ENCODE results near the gene GALNT18. TPM values are rescaled to one million over a fixed set of nuclear protein-coding genes. Genes with fewer than 3 reads are reported as not detected.
A peak's percentile ranks its signal among the peaks of the same experiment; 100 is the strongest.

Gene GALNT18
- total and polyA plus RNA-seq, 2 donors, result 7.9 to 16.1 TPM

- Histone ChIP-seq H3K27me3 (ENCODE audit: control insufficient read depth in 2 of 2, insufficient read depth in 1 of 2, low read length in 1 of 2) (no peaks in the 10 kb centered on the region), H3K36me3 (ENCODE audit: control insufficient read depth in 2 of 2, insufficient read depth in 2 of 2, low read length in 1 of 2) (no peaks in the 10 kb centered on the region), H3K4me1 (ENCODE audit: control insufficient read depth in 2 of 2, insufficient read depth in 2 of 2, low read length in 2 of 2) (peaks cover 0 to 15% of the 10 kb centered on the region in 2 donors), H3K9me3 (ENCODE audit: control insufficient read depth in 2 of 2, insufficient read depth in 1 of 2, low read length in 1 of 2) (no peaks in the 10 kb centered on the region), H3K27ac (ENCODE audit: low read depth in 1 of 2, low read length in 1 of 2) (no peak overlapping the region), H3K4me3 (ENCODE audit: low read length in 2 of 2) (no peak overlapping the region)
- WGBS, result 79% methylated on average over 2 of the region's 2 CpGs
- DNase-seq (ENCODE audit: low read depth in 6 of 9, low spot score in 9 of 9), result no peak
Observed at GRCh38 chr11:11247576-11247975, 374.2 kb downstream of the GALNT18 start.

DNA sequence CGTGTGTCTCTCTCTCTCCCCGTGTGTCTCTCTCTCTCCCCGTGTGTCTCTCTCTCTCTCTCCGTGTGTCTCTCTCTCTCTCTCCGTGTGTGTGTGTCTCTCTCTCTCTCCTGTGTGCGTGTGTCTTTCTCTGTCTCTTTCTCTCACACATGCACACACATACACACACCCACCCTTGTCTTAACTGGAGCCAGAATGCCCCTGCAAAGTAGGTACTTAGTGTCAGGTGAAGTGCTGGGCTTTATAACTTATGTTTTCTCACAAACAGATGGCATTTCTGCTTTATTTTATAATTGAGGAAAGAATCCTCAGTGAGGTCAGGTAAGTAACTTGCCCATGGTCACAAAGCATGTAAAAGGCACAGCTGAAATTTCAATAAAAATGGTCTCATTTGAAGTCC, 374.7 kb downstream of the GALNT18 start:
- WGBS, result 73% methylated on average over 5 of the region's 6 CpGs
- H3K4me1 ChIP-seq (ENCODE audit: control insufficient read depth in 2 of 2, insufficient read depth in 2 of 2, low read length in 2 of 2), result peaks cover 0 to 14% of the 10 kb centered on the region in 2 donors
- H3K27me3 ChIP-seq (ENCODE audit: control insufficient read depth in 2 of 2, insufficient read depth in 1 of 2, low read length in 1 of 2), result no peaks in the 10 kb centered on the region
- no peak for DNase-seq (ENCODE audit: low read depth in 6 of 9, low spot score in 9 of 9)
- H3K4me3 ChIP-seq (ENCODE audit: low read length in 2 of 2), result no peak overlapping the region
- H3K9me3 ChIP-seq (ENCODE audit: control insufficient read depth in 2 of 2, insufficient read depth in 1 of 2, low read length in 1 of 2), result no peaks in the 10 kb centered on the region
- no peak overlapping the region for H3K27ac ChIP-seq (ENCODE audit: low read depth in 1 of 2, low read length in 1 of 2)
- no peaks in the 10 kb centered on the region for H3K36me3 ChIP-seq (ENCODE audit: control insufficient read depth in 2 of 2, insufficient read depth in 2 of 2, low read length in 1 of 2)

- Histone ChIP-seq H3K36me3 (ENCODE audit: control insufficient read depth in 2 of 2, insufficient read depth in 2 of 2, low read length in 1 of 2) (no peaks in the 10 kb centered on the region), H3K4me3 (ENCODE audit: low read length in 2 of 2) (no peak overlapping the region), H3K9me3 (ENCODE audit: control insufficient read depth in 2 of 2, insufficient read depth in 1 of 2, low read length in 1 of 2) (no peaks in the 10 kb centered on the region), H3K27ac (ENCODE audit: low read depth in 1 of 2, low read length in 1 of 2) (no peak overlapping the region), H3K4me1 (ENCODE audit: control insufficient read depth in 2 of 2, insufficient read depth in 2 of 2, low read length in 2 of 2) (peaks cover 0 to 9% of the 10 kb centered on the region in 2 donors), H3K27me3 (ENCODE audit: control insufficient read depth in 2 of 2, insufficient read depth in 1 of 2, low read length in 1 of 2) (no peaks in the 10 kb centered on the region)
- no peak for DNase-seq (ENCODE audit: low read depth in 6 of 9, low spot score in 9 of 9)
- 95% methylated on average over 1 of the region's 1 CpG for WGBS
Observed at GRCh38 chr11:11246166-11246565, 375.6 kb downstream of the GALNT18 start.

DNA sequence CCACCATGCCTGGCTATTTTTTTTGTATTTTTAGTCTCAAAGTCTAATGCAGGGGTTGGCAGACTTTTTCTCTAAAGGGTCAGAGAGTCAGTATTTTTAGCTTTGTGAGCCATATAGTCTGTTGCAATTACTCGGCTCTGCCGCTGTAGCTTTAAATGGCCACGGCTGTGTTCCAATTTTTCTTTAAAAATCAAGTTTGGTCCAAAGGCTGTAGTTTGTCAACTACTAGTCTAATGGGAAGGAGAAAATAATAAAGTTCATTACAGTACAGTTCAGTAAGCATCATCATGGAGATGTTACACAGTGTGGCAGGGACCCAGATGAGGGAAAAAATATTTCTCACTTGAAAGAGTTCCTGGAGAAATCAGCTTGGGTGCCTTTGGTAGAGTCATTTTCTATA, 376.4 kb downstream of the GALNT18 start:
- WGBS, result 97% methylated on average over 3 of the region's 3 CpGs
- H3K27ac ChIP-seq (ENCODE audit: low read depth in 1 of 2, low read length in 1 of 2), result no peak overlapping the region
- no peak for DNase-seq (ENCODE audit: low read depth in 6 of 9, low spot score in 9 of 9)

GRCh38 chr11:11244470-11245080, 377.2 kb downstream of the GALNT18 start:
- Histone ChIP-seq H3K36me3 (ENCODE audit: control insufficient read depth in 2 of 2, insufficient read depth in 2 of 2, low read length in 1 of 2) (no peaks in the 10 kb centered on the region), H3K9me3 (ENCODE audit: control insufficient read depth in 2 of 2, insufficient read depth in 1 of 2, low read length in 1 of 2) (no peaks in the 10 kb centered on the region), H3K27ac (ENCODE audit: low read depth in 1 of 2, low read length in 1 of 2) (no peak overlapping the region), H3K4me1 (ENCODE audit: control insufficient read depth in 2 of 2, insufficient read depth in 2 of 2, low read length in 2 of 2) (peaks cover 0 to 3% of the 10 kb centered on the region in 2 donors), H3K27me3 (ENCODE audit: control insufficient read depth in 2 of 2, insufficient read depth in 1 of 2, low read length in 1 of 2) (no peaks in the 10 kb centered on the region), H3K4me3 (ENCODE audit: low read length in 2 of 2) (no peak overlapping the region)
- WGBS, result 63% methylated on average over 2 of the region's 2 CpGs
- DNase-seq (ENCODE audit: low read depth in 6 of 9, low spot score in 9 of 9), result no peak

More for the DNA sequence above, 376.4 kb downstream of the GALNT18 start:
- H3K4me1 ChIP-seq (ENCODE audit: control insufficient read depth in 2 of 2, insufficient read depth in 2 of 2, low read length in 2 of 2), result peaks cover 0 to 3% of the 10 kb centered on the region in 2 donors
- no peak overlapping the region for H3K4me3 ChIP-seq (ENCODE audit: low read length in 2 of 2)
- no peaks in the 10 kb centered on the region for H3K36me3 ChIP-seq (ENCODE audit: control insufficient read depth in 2 of 2, insufficient read depth in 2 of 2, low read length in 1 of 2)
- no peaks in the 10 kb centered on the region for H3K27me3 ChIP-seq (ENCODE audit: control insufficient read depth in 2 of 2, insufficient read depth in 1 of 2, low read length in 1 of 2)
- no peaks in the 10 kb centered on the region for H3K9me3 ChIP-seq (ENCODE audit: control insufficient read depth in 2 of 2, insufficient read depth in 1 of 2, low read length in 1 of 2)

- Histone ChIP-seq H3K27ac (ENCODE audit: low read depth in 1 of 2, low read length in 1 of 2) (no peak overlapping the region), H3K9me3 (ENCODE audit: control insufficient read depth in 2 of 2, insufficient read depth in 1 of 2, low read length in 1 of 2) (no peaks in the 10 kb centered on the region), H3K4me3 (ENCODE audit: low read length in 2 of 2) (no peak overlapping the region), H3K36me3 (ENCODE audit: control insufficient read depth in 2 of 2, insufficient read depth in 2 of 2, low read length in 1 of 2) (no peaks in the 10 kb centered on the region), H3K4me1 (ENCODE audit: control insufficient read depth in 2 of 2, insufficient read depth in 2 of 2, low read length in 2 of 2) (peaks cover 0 to 3% of the 10 kb centered on the region in 2 donors), H3K27me3 (ENCODE audit: control insufficient read depth in 2 of 2, insufficient read depth in 1 of 2, low read length in 1 of 2) (no peaks in the 10 kb centered on the region)
- 33% methylated on average over 9 of the region's 9 CpGs for whole genome bisulfite sequencing
- DNase-seq (ENCODE audit: low read depth in 6 of 9, low spot score in 9 of 9), result peak in 2 of 9 donors; percentile 17 to 18
Observed at GRCh38 chr11:11243590-11244469, 378.0 kb downstream of the GALNT18 start.

- H3K9me3 ChIP-seq (ENCODE audit: control insufficient read depth in 2 of 2, insufficient read depth in 1 of 2, low read length in 1 of 2), result no peaks in the 10 kb centered on the region
- DNase-seq (ENCODE audit: low read depth in 6 of 9, low spot score in 9 of 9), result no peak
- WGBS, result 89% methylated on average over 6 of the region's 6 CpGs
- H3K4me1 ChIP-seq (ENCODE audit: control insufficient read depth in 2 of 2, insufficient read depth in 2 of 2, low read length in 2 of 2), result peaks cover 0 to 3% of the 10 kb centered on the region in 2 donors
- H3K27me3 ChIP-seq (ENCODE audit: control insufficient read depth in 2 of 2, insufficient read depth in 1 of 2, low read length in 1 of 2), result no peaks in the 10 kb centered on the region
- H3K4me3 ChIP-seq (ENCODE audit: low read length in 2 of 2), result no peak overlapping the region
- H3K36me3 ChIP-seq (ENCODE audit: control insufficient read depth in 2 of 2, insufficient read depth in 2 of 2, low read length in 1 of 2), result no peaks in the 10 kb centered on the region
- H3K27ac ChIP-seq (ENCODE audit: low read depth in 1 of 2, low read length in 1 of 2), result no peak overlapping the region
Observed at GRCh38 chr11:11243209-11243589, 378.6 kb downstream of the GALNT18 start.

DNA sequence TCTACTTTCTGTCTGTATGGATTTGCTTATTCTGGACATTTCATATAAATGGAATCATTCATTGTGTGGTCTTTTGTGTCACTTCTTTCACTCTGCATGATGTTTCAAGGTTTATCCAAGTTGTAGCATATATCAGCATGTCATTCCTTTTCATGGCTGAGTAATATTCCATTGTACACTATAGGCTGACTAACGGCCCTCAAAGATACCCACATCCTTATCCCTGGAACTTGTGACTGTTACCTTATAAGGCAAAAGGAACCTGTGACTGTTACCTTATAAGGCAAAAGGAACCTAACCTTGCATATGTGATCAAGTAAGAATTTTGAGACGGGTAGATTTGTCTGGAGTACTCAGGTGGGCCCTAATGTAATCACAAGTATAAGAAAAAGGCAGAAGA, 380.5 kb downstream of the GALNT18 start:
- 93% methylated on average over 2 of the region's 2 CpGs for WGBS
- H3K27ac ChIP-seq (ENCODE audit: low read depth in 1 of 2, low read length in 1 of 2), result no peak overlapping the region
- H3K9me3 ChIP-seq (ENCODE audit: control insufficient read depth in 2 of 2, insufficient read depth in 1 of 2, low read length in 1 of 2), result no peaks in the 10 kb centered on the region
- no peak for DNase-seq (ENCODE audit: low read depth in 6 of 9, low spot score in 9 of 9)
- no peaks in the 10 kb centered on the region for H3K36me3 ChIP-seq (ENCODE audit: control insufficient read depth in 2 of 2, insufficient read depth in 2 of 2, low read length in 1 of 2)
- H3K4me3 ChIP-seq (ENCODE audit: low read length in 2 of 2), result no peak overlapping the region
- H3K4me1 ChIP-seq (ENCODE audit: control insufficient read depth in 2 of 2, insufficient read depth in 2 of 2, low read length in 2 of 2), result peaks cover 0 to 3% of the 10 kb centered on the region in 2 donors
- H3K27me3 ChIP-seq (ENCODE audit: control insufficient read depth in 2 of 2, insufficient read depth in 1 of 2, low read length in 1 of 2), result no peaks in the 10 kb centered on the region

- DNase-seq (ENCODE audit: low read depth in 6 of 9, low spot score in 9 of 9), result no peak
- no peaks in the 10 kb centered on the region for H3K9me3 ChIP-seq (ENCODE audit: control insufficient read depth in 2 of 2, insufficient read depth in 1 of 2, low read length in 1 of 2)
- no peak overlapping the region for H3K4me3 ChIP-seq (ENCODE audit: low read length in 2 of 2)
- H3K27me3 ChIP-seq (ENCODE audit: control insufficient read depth in 2 of 2, insufficient read depth in 1 of 2, low read length in 1 of 2), result no peaks in the 10 kb centered on the region
- no peak overlapping the region for H3K27ac ChIP-seq (ENCODE audit: low read depth in 1 of 2, low read length in 1 of 2)
- peaks cover 0 to 3% of the 10 kb centered on the region in 2 donors for H3K4me1 ChIP-seq (ENCODE audit: control insufficient read depth in 2 of 2, insufficient read depth in 2 of 2, low read length in 2 of 2)
- WGBS, result 92% methylated on average over 1 of the region's 1 CpG
- H3K36me3 ChIP-seq (ENCODE audit: control insufficient read depth in 2 of 2, insufficient read depth in 2 of 2, low read length in 1 of 2), result no peaks in the 10 kb centered on the region
Observed at GRCh38 chr11:11239959-11240358, 381.8 kb downstream of the GALNT18 start.
